Right forelimb (tissue), 1 donor: Measurements from ENCODE around the gene TEAD3.

Experiments
- DNase-seq: peaks from one replicate; pipeline ENCODE4 v3.0.0-alpha.2; 2018

Gene TEAD3

GRCh38 chr6:35491558-35492257 is 5.2 kb downstream of the TEAD3 start:
- no peak for DNase-seq

GRCh38 chr6:35490821-35491557 is 5.9 kb downstream of the TEAD3 start:
- no peak for DNase-seq

- DNase-seq, result peak; percentile 84
These were observed 6.7 kb downstream of the TEAD3 start for GRCh38 chr6:35489995-35490791.

- DNase-seq, result no peak
These were observed 7.8 kb downstream of the TEAD3 start for GRCh38 chr6:35489066-35489465.

- no peak for DNase-seq
These were observed 8.4 kb downstream of the TEAD3 start for GRCh38 chr6:35488517-35488862.

- DNase-seq, result no peak
These were observed 9.0 kb downstream of the TEAD3 start for GRCh38 chr6:35487658-35488516.

GRCh38 chr6:35486005-35486925 is 10.6 kb downstream of the TEAD3 start:
- DNase-seq, result no peak

- no peak for DNase-seq
These were observed 11.4 kb downstream of the TEAD3 start for GRCh38 chr6:35485402-35485877.

GRCh38 chr6:35484921-35485392 is 11.9 kb downstream of the TEAD3 start:
- DNase-seq, result no peak

- no peak for DNase-seq
These were observed 12.8 kb downstream of the TEAD3 start for GRCh38 chr6:35483893-35484645.

- no peak for DNase-seq
These were observed 13.4 kb downstream of the TEAD3 start for GRCh38 chr6:35483490-35483889.

- no peak for DNase-seq
These were observed 13.8 kb downstream of the TEAD3 start for GRCh38 chr6:35483062-35483461.

- DNase-seq, result no peak
These were observed 15.7 kb downstream of the TEAD3 start for GRCh38 chr6:35481226-35481625.

GRCh38 chr6:35480176-35480575 is 16.7 kb downstream of the TEAD3 start:
- DNase-seq, result no peak

GRCh38 chr6:35478259-35478658 is 18.6 kb downstream of the TEAD3 start:
- DNase-seq, result no peak

GRCh38 chr6:35477551-35478179 is 19.2 kb downstream of the TEAD3 start:
- no peak for DNase-seq

- no peak for DNase-seq
These were observed 19.9 kb downstream of the TEAD3 start for GRCh38 chr6:35477028-35477427.

- no peak for DNase-seq
These were observed 20.9 kb downstream of the TEAD3 start for GRCh38 chr6:35476004-35476403.

- DNase-seq, result no peak
These were observed 21.3 kb downstream of the TEAD3 start for GRCh38 chr6:35475573-35475972.

GRCh38 chr6:35474942-35475570 is 21.8 kb downstream of the TEAD3 start:
- no peak for DNase-seq
